Natural killer cell treated with Interleukin-12 subunit alpha and Interleukin-12 subunit beta and Interleukin-15 and Interleukin-18, amount 100 ng/mL, for 72 hours (primary cell): ENCODE data around the gene MEF2D. TPM values are rescaled to one million over a fixed set of nuclear protein-coding genes. Genes with fewer than 3 reads are reported as not detected.

ENCODE experiments used
- ATAC-seq, 2 donors: fragments of 150-1000 bp; cut with Tn5 transposase in 1 of 2; sonication (Bioruptor Pico), chemical (Tn5 transposase) in 1 of 2; 2 replicates each; pipeline ENCODE4 v1.10.0; 2021
- DNase-seq: peaks from one replicate; pipeline ENCODE4 v3.0.0; 2022; ENCODE audit warnings: low spot score
- H3K27ac Mint-ChIP-seq, 2 donors: 1 replicate in 1 of 2; 2 replicates in 1 of 2; pipeline ENCODE4 v1.8.0; 2022; ENCODE audit warnings: mixed read lengths in 2 of 2, mild to moderate bottlenecking in 1 of 2, moderate library complexity in 1 of 2
- H3K27me3 Mint-ChIP-seq, 2 donors: 1 replicate in 1 of 2; 2 replicates in 1 of 2; pipeline ENCODE4 v1.8.0; 2022; ENCODE audit warnings: mixed read lengths in 2 of 2
- H3K36me3 Mint-ChIP-seq: one replicate; pipeline ENCODE4 v1.8.0; 2022; ENCODE audit warnings: mixed read lengths
- H3K4me1 Mint-ChIP-seq, 2 donors: 1 replicate in 1 of 2; 2 replicates in 1 of 2; pipeline ENCODE4 v1.8.0; 2022; ENCODE audit warnings: low read depth in 2 of 2, mixed read lengths in 2 of 2, mild to moderate bottlenecking in 1 of 2
- H3K4me3 Mint-ChIP-seq: one replicate; pipeline ENCODE4 v1.8.0; 2022; ENCODE audit warnings: mixed read lengths
- H3K9me3 Mint-ChIP-seq: 2 replicates; pipeline ENCODE4 v1.8.0; 2022; ENCODE audit warnings: mixed read lengths
- total RNA-seq, 2 donors: library from RNA; stranded (reverse); gene quantifications; one replicate each; pipeline ENCODE4 v1.2.3, GENCODE V29; 2022

The MEF2D gene
- total RNA-seq, 2 donors from 2014 or later, result 48.1 to 62.2 TPM

DNA sequence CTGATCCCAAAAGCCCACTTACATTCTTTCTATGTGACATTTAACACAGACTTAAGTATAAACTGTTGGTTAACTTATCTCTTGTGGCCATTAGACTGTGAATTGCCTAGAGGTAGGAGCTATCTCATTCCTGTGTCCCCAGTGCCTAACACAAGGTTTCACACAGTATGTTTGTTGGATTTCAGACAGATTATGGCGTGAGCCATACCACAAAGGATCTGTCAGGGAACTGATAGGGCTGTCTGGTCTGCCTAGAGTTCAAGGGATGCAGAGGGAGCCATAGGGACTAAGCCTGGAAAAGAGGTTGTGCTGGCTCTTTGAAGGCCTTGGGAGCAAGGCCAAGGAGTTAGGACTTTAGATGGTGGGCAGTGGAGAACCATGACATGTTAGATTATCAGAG lies 40.0 kb downstream of the MEF2D start:
- Mint-ChIP-seq H3K27me3 (no peaks in the 10 kb centered on the region), H3K27ac (no peak overlapping the region), H3K4me3 (no peak overlapping the region), H3K9me3 (no peaks in the 10 kb centered on the region), H3K4me1 (peaks cover 20 to 21% of the 10 kb centered on the region in 2 donors), H3K36me3 (no peaks in the 10 kb centered on the region)
- DNase-seq (no peak), ATAC-seq (no peak)

- Mint-ChIP-seq H3K9me3 (no peaks in the 10 kb centered on the region), H3K27me3 (no peaks in the 10 kb centered on the region), H3K4me3 (no peak overlapping the region), H3K36me3 (no peaks in the 10 kb centered on the region), H3K27ac (no peak overlapping the region), H3K4me1 (peaks cover 12 to 13% of the 10 kb centered on the region in 2 donors)
- ATAC-seq (no peak), DNase-seq (no peak)
These were observed 42.4 kb downstream of the MEF2D start for GRCh38 chr1:156458181-156458503.

GRCh38 chr1:156456625-156457465 lies 43.7 kb downstream of the MEF2D start:
- no peaks in the 10 kb centered on the region for H3K9me3 Mint-ChIP-seq
- H3K27ac Mint-ChIP-seq, result peak overlapping the region; percentile 94 to 95
- H3K4me1 Mint-ChIP-seq, result peaks cover 12 to 19% of the 10 kb centered on the region in 2 donors
- H3K27me3 Mint-ChIP-seq, result no peaks in the 10 kb centered on the region
- H3K36me3 Mint-ChIP-seq, result no peaks in the 10 kb centered on the region
- peak; percentile 95 for DNase-seq
- ATAC-seq, result peak; percentile 93 to 96
- H3K4me3 Mint-ChIP-seq, result peak overlapping the region; percentile 92

GRCh38 chr1:156455362-156455761 lies 45.2 kb downstream of the MEF2D start:
- ATAC-seq, result no peak
- H3K4me1 Mint-ChIP-seq, result peaks cover 12 to 19% of the 10 kb centered on the region in 2 donors
- H3K27ac Mint-ChIP-seq, result no peak overlapping the region
- H3K36me3 Mint-ChIP-seq, result no peaks in the 10 kb centered on the region
- no peaks in the 10 kb centered on the region for H3K9me3 Mint-ChIP-seq
- H3K27me3 Mint-ChIP-seq, result peaks cover 8 to 9% of the 10 kb centered on the region in 2 donors
- DNase-seq, result no peak
- no peak overlapping the region for H3K4me3 Mint-ChIP-seq

DNA sequence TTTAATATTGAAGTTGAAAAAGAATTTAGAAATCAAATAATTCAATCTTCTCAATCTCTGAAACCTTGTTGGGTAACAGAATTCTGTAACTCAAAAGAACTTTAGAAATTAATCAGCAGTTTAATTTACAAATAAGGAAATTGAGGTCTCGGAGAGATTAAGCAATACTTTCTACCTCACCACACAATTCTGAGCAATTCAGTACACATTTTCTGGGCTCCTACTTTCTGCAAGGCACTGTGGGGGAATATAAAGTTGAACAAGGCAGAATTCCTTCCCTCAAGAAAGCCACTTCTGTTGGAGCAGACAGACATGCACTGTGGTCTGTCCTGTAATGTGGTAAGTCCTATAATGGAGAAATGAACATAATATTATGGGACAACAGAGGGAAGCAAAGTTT lies 47.7 kb downstream of the MEF2D start:
- Mint-ChIP-seq H3K27ac (no peak overlapping the region), H3K4me3 (no peak overlapping the region), H3K36me3 (no peaks in the 10 kb centered on the region), H3K27me3 (peaks cover 15 to 23% of the 10 kb centered on the region in 2 donors), H3K4me1 (peaks cover 12 to 19% of the 10 kb centered on the region in 2 donors), H3K9me3 (no peaks in the 10 kb centered on the region)
- peak; percentile 3 for DNase-seq
- ATAC-seq, result no peak

DNA sequence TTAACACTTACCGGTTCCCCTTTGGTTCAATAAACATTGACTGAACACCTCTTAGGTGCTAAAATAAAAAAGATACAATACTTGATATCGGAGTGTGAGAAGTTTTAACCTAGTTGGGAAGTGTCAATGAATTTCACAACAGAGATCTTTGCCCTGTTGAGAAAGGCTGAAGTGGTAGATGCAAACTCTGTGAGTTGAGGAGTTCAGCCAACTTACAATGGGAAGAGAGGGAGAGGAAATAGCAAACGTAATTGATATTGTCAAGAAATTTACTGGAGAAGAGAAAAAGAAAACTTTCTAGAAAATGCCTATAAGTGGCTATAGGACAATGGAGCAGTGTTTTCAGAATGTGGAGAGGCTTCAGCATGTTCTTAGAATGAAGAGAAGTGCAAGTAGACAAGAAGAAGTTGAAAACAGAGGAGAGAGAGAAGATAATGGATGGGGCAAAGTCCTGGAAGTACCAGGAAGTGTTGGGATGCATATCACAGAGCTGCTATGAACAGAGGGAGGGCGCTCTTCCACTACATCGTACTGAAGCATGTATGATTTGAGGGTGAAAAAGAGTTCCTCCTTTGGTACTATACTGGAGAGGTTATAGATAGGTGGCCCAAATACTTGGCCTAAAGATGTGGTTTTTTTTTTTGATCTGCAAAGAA lies 48.9 kb downstream of the MEF2D start:
- DNase-seq (no peak), ATAC-seq (no peak)
- Mint-ChIP-seq H3K36me3 (no peaks in the 10 kb centered on the region), H3K27me3 (peaks cover 26 to 30% of the 10 kb centered on the region in 2 donors), H3K4me3 (no peak overlapping the region), H3K9me3 (no peaks in the 10 kb centered on the region), H3K27ac (no peak overlapping the region), H3K4me1 (peaks cover 5 to 12% of the 10 kb centered on the region in 2 donors)

- Mint-ChIP-seq H3K9me3 (no peaks in the 10 kb centered on the region), H3K27ac (no peak overlapping the region), H3K27me3 (peaks cover 42 to 44% of the 10 kb centered on the region in 2 donors), H3K4me3 (no peak overlapping the region), H3K4me1 (peaks cover 9 to 13% of the 10 kb centered on the region in 2 donors), H3K36me3 (no peaks in the 10 kb centered on the region)
- no peak for ATAC-seq
- no peak for DNase-seq
These were observed 52.2 kb downstream of the MEF2D start for GRCh38 chr1:156448134-156448967.

- H3K36me3 Mint-ChIP-seq, result no peaks in the 10 kb centered on the region
- peak; percentile 82 to 89 for ATAC-seq
- peaks cover 7 to 9% of the 10 kb centered on the region in 2 donors for H3K4me1 Mint-ChIP-seq
- DNase-seq, result peak; percentile 80
- H3K27me3 Mint-ChIP-seq, result peaks cover 50 to 57% of the 10 kb centered on the region in 2 donors
- H3K9me3 Mint-ChIP-seq, result no peaks in the 10 kb centered on the region
- H3K27ac Mint-ChIP-seq, result peak overlapping the region in 1 of 2 donors; percentile 6
- H3K4me3 Mint-ChIP-seq, result peak overlapping the region; percentile 30
These were observed 54.7 kb downstream of the MEF2D start for GRCh38 chr1:156445789-156446263.

- H3K36me3 Mint-ChIP-seq, result no peaks in the 10 kb centered on the region
- DNase-seq, result no peak
- no peak overlapping the region for H3K27ac Mint-ChIP-seq
These were observed 56.1 kb downstream of the MEF2D start for GRCh38 chr1:156444407-156445001.

GRCh38 chr1:156443286-156443685 lies 57.3 kb downstream of the MEF2D start:
- ATAC-seq (no peak), DNase-seq (no peak)
- Mint-ChIP-seq H3K4me3 (no peak overlapping the region), H3K4me1 (peaks cover 12 to 13% of the 10 kb centered on the region in 2 donors), H3K9me3 (no peaks in the 10 kb centered on the region), H3K27me3 (peaks cover 54 to 76% of the 10 kb centered on the region in 2 donors), H3K27ac (no peak overlapping the region), H3K36me3 (no peaks in the 10 kb centered on the region)

More at GRCh38 chr1:156444407-156445001, 56.1 kb downstream of the MEF2D start:
- Mint-ChIP-seq H3K4me3 (no peak overlapping the region), H3K27me3 (peaks cover 53 to 67% of the 10 kb centered on the region in 2 donors), H3K9me3 (no peaks in the 10 kb centered on the region), H3K4me1 (peaks cover 7 to 9% of the 10 kb centered on the region in 2 donors)
- ATAC-seq, result no peak

- DNase-seq (no peak), ATAC-seq (no peak)
- Mint-ChIP-seq H3K36me3 (peaks cover 2% of the 10 kb centered on the region), H3K27ac (no peak overlapping the region), H3K4me3 (no peak overlapping the region), H3K9me3 (no peaks in the 10 kb centered on the region), H3K27me3 (peaks cover 50 to 77% of the 10 kb centered on the region in 2 donors), H3K4me1 (peaks cover 10 to 18% of the 10 kb centered on the region in 2 donors)
These were observed 59.7 kb downstream of the MEF2D start for GRCh38 chr1:156440654-156441437.

GRCh38 chr1:156439777-156440183 lies 60.8 kb downstream of the MEF2D start:
- peaks cover 7% of the 10 kb centered on the region for H3K36me3 Mint-ChIP-seq
- peaks cover 19 to 21% of the 10 kb centered on the region in 2 donors for H3K4me1 Mint-ChIP-seq
- H3K9me3 Mint-ChIP-seq, result no peaks in the 10 kb centered on the region
- peaks cover 54 to 85% of the 10 kb centered on the region in 2 donors for H3K27me3 Mint-ChIP-seq
- H3K27ac Mint-ChIP-seq, result no peak overlapping the region
- no peak overlapping the region for H3K4me3 Mint-ChIP-seq
- DNase-seq (no peak), ATAC-seq (no peak)
